Anterior cingulate cortex (tissue), 58 donors: Measurements from ENCODE around the gene INPP5B.

Experiments
- DNase-seq, 58 donors: peaks; one replicate each; lab custom pipeline; 2025; lab: John Stamatoyannopoulos, UW

INPP5B gene

GRCh38 chr1:37845049-37845646, 101.7 kb downstream of the INPP5B start:
- DNase-seq: no peak

- DNase-seq: no peak
Observed at GRCh38 chr1:37844536-37844935, 102.3 kb downstream of the INPP5B start.

DNA sequence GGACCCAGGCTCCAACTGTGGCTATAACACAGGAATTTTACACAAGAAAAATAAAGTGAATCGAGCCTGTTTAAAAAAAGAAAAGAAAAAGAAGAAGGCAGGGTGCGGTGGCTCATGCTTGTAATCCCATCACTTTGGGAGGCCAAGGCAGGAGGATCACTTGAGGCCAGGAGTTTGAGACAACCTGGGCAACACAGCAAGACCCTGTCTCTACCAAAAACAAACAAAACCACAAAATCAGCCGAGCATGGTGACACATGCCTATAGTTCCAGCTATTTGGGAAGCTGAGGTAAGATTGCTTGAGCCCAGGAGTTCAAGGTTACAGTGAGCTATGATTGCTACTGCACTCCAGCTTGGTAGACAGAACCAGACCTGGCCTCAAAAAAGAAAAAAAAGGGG, 105.2 kb downstream of the INPP5B start:
- no peak for DNase-seq

DNA sequence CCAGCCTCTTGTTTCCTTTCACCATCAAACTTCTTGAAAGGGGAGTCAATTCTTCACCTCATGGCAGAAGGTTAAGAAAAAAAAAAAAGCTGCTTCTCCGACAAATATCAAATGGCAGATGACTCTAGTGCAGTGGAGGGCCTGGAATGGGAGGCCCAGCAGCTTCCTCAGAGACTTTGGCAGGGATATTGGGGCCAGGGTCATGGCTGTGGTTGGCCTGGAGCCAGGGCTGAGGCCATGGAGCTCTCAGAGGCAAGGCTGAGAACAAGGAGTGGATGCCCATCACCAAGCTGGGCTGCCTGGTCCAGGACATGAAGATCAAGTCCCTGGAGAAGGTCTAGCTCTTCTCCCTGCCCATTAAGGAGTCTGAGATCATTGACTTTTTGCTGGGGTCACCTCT, 106.1 kb downstream of the INPP5B start:
- DNase-seq: no peak

DNA sequence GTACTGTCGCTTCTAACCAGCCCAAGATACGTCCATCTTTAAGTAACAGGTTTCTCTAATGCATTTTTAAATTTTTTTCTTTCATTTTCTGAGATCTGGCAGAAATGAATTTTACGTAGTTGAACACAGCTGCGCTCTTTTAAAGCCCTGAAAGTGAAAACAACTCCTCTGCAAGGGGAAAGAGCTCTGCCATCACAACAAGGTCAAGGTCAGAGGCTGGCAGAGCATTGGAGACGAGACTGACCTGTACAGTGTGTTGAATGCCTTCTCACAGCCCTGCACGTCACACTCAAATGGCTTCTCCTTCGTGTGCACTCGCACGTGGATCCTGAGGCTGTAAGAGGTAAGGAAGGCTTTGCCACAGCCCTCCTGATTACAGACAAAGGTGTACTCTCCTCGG, 107.2 kb downstream of the INPP5B start:
- DNase-seq: no peak

- no peak for DNase-seq
Observed at GRCh38 chr1:37836788-37837187, 110.1 kb downstream of the INPP5B start.

- no peak for DNase-seq
Observed at GRCh38 chr1:37831809-37832208, 115.0 kb downstream of the INPP5B start.

- DNase-seq: no peak
Observed at GRCh38 chr1:37831109-37831508, 115.7 kb downstream of the INPP5B start.

- DNase-seq: no peak
Observed at GRCh38 chr1:37828410-37829074, 118.3 kb downstream of the INPP5B start.

GRCh38 chr1:37825506-37825905, 121.3 kb downstream of the INPP5B start:
- DNase-seq: no peak

GRCh38 chr1:37824001-37824400, 122.9 kb downstream of the INPP5B start:
- DNase-seq: no peak

DNA sequence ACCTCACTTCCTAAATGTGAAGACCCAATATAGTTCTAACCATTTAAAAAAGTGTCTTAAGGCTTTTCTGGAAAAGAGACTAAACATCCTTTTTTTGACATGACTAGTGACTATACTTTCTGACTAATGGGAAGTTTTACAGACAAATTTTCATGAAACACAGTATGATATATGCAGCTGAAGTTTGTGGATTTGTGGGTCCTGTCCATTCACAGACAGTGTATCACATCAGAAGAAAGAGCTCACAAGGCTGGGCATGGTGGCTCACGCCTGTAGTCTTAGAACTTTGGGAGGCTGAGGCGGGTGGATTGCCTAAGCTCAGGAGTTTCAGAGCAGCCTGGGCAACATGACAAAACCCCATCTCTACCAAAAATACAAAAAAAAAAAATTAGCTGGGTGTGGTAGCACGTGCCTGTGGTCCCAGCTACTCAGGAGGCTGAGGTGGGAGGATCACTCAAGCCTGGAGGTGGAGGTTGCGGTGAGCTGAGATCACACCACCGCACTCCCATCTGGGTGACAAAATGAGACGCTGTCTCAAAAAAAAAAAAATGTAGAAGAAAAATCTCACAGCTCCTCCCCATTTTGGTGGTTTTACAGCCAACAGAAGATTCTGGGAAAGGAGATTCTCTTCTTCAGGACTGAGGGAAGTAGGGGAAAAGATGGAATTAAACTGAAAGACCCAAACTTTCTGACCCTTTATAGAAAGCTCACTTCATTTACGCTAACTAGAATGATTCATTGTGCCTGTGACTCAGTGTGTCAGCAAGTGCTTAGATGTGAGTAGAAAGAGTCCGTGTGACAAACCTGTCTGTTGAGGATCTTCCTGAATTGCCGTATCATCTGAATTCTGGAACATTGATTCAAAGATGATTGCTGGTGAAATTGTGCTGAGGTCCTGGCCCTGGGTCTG, 123.7 kb downstream of the INPP5B start:
- DNase-seq: no peak

DNA sequence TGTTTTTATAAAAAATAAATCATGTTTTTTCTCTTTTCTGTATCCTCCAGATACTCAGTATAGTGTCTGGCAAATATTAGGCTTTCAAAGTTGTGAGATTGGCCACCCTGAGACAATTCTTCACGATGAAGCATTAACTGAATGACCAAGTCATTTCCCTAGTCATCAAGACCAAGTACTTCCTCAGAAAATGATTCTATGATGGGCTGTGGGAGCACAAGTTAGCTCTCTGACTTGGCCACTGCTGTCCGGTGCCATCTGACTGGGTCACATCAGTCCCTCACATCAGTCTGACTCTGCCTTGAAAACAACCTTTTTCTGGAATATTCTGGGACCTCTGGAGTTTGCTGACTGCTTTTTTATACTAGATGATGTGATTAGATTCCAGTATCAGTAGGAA, 125.4 kb downstream of the INPP5B start:
- no peak for DNase-seq

DNA sequence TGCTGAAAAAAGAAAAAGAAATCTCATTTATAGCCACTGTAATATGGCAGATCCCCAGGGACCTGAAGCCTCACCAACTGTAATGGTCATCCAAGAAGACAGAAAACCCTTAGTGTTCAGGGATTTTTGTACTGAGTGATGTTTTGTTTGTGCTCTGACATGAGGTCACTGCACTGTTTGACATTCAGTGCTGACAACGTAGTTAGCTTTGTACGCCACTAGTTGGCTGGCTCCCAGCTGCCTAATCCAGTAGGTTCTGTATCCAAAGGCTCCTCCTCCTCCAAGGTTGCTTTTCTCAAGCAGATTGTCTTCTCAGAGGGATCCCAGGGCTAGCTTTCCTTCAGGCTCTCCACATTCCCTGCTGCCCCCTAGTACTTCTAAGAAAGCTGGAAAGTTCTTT, 129.4 kb downstream of the INPP5B start:
- DNase-seq: peak in 35 of 58 donors; percentile 5 to 92 (median 46)

DNA sequence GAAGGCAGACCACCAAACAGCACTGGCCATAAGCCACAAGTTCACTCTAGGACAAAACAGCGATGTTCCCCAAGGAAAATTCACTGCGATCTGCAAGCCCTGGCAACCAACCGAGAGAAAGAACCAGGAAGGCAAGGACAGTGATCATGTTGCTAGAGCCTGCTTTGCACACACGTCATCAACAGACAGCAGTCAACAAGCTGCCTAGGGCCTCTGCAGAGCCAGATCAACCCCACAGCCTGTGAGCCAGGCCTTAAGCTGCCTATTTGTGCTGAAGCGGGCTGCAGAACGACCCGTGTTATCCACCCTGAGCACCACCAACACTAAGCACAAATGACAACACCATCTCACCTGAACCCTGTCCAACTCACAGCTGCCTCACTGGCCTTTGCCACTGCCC, 132.6 kb downstream of the INPP5B start:
- peak in 36 of 58 donors; percentile 2 to 65 (median 32) for DNase-seq

GRCh38 chr1:37813529-37814145, 133.2 kb downstream of the INPP5B start:
- no peak for DNase-seq

- peak in 38 of 58 donors; percentile 9 to 75 (median 42) for DNase-seq
Observed at GRCh38 chr1:37811027-37811655, 135.7 kb downstream of the INPP5B start.
